Measurements from ENCODE around the gene NMUR1.

NMUR1 gene

DNA sequence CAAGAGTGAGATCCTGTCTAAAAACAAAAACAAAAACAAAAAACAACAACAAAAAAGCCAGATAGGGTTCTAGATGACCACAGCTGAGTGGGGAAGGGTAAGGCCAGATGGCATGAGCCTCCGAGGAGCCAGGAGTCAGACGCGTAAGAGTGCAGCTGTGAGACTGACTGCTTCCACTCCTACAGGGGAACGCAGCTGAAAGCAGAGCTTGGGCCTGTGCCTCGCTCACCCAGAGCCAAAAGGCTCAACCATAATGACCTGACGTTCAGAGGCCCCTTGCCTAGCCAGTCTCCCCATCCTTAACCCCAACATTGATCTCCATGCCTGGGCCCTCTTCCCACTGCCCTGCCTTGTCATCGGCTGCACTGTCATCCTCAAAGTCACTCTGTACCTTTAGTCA, 39.4 kb downstream of the NMUR1 start:
- ChIA-PET POLR2A (no interaction called here), CTCF (interaction anchor here (0.6 to 0.8 kb wide), 3 partner anchors 10 to 877 kb away, joined by 3 to 4 read pairs (median 3); no protein-coding TSS in a partner anchor)
- no peaks in the 10 kb centered on the region for H3K9me3 ChIP-seq (ENCODE audit: control insufficient read depth, insufficient read depth, low read depth, low read length)
- no peaks in the 10 kb centered on the region for H3K4me1 ChIP-seq (ENCODE audit: control insufficient read depth, insufficient read depth, low read length)
- TF ChIP-seq, protein P1, sequence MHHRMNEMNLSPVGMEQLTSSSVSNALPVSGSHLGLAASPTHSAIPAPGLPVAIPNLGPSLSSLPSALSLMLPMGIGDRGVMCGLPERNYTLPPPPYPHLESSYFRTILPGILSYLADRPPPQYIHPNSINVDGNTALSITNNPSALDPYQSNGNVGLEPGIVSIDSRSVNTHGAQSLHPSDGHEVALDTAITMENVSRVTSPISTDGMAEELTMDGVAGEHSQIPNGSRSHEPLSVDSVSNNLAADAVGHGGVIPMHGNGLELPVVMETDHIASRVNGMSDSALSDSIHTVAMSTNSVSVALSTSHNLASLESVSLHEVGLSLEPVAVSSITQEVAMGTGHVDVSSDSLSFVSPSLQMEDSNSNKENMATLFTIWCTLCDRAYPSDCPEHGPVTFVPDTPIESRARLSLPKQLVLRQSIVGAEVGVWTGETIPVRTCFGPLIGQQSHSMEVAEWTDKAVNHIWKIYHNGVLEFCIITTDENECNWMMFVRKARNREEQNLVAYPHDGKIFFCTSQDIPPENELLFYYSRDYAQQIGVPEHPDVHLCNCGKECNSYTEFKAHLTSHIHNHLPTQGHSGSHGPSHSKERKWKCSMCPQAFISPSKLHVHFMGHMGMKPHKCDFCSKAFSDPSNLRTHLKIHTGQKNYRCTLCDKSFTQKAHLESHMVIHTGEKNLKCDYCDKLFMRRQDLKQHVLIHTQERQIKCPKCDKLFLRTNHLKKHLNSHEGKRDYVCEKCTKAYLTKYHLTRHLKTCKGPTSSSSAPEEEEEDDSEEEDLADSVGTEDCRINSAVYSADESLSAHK (tag by site-specific recombination; IDR thresholded peaks at IDR 0.05), result no peak
- TF ChIP-seq FEZF1 (tag by site-specific recombination; IDR thresholded peaks at IDR 0.05) (no peak), ZNF621 (tag by site-specific recombination; IDR thresholded peaks at IDR 0.05) (no peak), SCRT2 (tag by site-specific recombination; IDR thresholded peaks at IDR 0.05) (no peak), KLF7 (tag by site-specific recombination; IDR thresholded peaks at IDR 0.05; ENCODE audit: borderline replicate concordance) (no peak), ZSCAN16 (tag by site-specific recombination; IDR thresholded peaks at IDR 0.05) (no peak), ZNF19 (tag by site-specific recombination; IDR thresholded peaks at IDR 0.05; ENCODE audit: low read depth) (no peak), ZNF544 (tag by site-specific recombination; IDR thresholded peaks at IDR 0.05) (no peak), ZNF211 (tag by site-specific recombination; IDR thresholded peaks at IDR 0.05; ENCODE audit: low read depth) (no peak), ZNF510 (tag by site-specific recombination; IDR thresholded peaks at IDR 0.05; ENCODE audit: insufficient replicate concordance) (no peak), ZNF202 (tag by site-specific recombination; IDR thresholded peaks at IDR 0.05; ENCODE audit: borderline replicate concordance) (no peak), ZNF610 (tag by site-specific recombination; IDR thresholded peaks at IDR 0.05; ENCODE audit: borderline replicate concordance) (no peak)
- TF ChIP-seq, protein P2, sequence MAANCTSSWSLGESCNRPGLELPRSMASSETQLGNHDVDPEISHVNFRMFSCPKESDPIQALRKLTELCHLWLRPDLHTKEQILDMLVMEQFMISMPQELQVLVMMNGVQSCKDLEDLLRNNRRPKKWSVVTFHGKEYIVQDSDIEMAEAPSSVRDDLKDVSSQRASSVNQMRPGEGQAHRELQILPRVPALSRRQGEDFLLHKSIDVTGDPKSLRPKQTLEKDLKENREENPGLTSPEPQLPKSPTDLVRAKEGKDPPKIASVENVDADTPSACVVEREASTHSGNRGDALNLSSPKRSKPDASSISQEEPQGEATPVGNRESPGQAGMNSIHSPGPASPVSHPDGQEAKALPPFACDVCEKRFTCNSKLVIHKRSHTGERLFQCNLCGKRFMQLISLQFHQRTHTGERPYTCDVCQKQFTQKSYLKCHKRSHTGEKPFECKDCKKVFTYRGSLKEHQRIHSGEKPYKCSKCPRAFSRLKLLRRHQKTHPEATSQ (tag by site-specific recombination; IDR thresholded peaks at IDR 0.05), result no peak
- TF ChIP-seq, protein P3, sequence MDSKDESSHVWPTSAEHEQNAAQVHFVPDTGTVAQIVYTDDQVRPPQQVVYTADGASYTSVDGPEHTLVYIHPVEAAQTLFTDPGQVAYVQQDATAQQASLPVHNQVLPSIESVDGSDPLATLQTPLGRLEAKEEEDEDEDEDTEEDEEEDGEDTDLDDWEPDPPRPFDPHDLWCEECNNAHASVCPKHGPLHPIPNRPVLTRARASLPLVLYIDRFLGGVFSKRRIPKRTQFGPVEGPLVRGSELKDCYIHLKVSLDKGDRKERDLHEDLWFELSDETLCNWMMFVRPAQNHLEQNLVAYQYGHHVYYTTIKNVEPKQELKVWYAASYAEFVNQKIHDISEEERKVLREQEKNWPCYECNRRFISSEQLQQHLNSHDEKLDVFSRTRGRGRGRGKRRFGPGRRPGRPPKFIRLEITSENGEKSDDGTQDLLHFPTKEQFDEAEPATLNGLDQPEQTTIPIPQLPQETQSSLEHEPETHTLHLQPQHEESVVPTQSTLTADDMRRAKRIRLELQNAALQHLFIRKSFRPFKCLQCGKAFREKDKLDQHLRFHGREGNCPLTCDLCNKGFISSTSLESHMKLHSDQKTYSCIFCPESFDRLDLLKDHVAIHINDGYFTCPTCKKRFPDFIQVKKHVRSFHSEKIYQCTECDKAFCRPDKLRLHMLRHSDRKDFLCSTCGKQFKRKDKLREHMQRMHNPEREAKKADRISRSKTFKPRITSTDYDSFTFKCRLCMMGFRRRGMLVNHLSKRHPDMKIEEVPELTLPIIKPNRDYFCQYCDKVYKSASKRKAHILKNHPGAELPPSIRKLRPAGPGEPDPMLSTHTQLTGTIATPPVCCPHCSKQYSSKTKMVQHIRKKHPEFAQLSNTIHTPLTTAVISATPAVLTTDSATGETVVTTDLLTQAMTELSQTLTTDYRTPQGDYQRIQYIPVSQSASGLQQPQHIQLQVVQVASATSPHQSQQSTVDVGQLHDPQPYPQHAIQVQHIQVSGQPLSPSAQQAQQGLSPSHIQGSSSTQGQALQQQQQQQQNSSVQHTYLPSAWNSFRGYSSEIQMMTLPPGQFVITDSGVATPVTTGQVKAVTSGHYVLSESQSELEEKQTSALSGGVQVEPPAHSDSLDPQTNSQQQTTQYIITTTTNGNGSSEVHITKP (tag by site-specific recombination; IDR thresholded peaks at IDR 0.05), result no peak
- H3K36me3 ChIP-seq (ENCODE audit: control insufficient read depth in 2 of 2, insufficient read depth in 1 of 2, low read length in 2 of 2), result no peaks in the 10 kb centered on the region
- H3K27ac ChIP-seq (ENCODE audit: extremely low read depth, low read depth, low read length), result no peak overlapping the region
- no peak overlapping the region for H3K4me3 ChIP-seq (ENCODE audit: low read depth, low read length)

DNA sequence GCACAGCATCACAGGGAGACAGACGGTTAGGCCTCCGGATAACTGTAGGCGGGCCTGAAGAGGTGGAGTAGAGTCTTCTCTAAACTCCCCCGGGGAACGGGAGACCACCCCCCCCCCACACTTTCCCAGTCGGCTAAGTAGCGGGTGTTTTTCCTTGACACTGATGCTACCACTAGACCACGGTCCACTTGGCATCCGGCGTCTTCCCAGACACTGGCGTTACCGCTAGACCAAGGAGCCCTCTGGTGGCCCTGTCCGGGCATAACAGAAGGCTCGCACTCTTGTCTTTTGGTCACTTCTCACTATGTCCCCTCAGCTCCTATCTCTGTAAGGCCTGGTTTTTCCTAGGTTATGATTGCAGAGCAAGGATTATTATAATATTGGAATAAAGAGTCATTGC, 40.3 kb downstream of the NMUR1 start:
- no peak overlapping the region for H3K4me3 ChIP-seq (ENCODE audit: low read depth, low read length)
- H3K9me3 ChIP-seq (ENCODE audit: control insufficient read depth, insufficient read depth, low read depth, low read length), result no peaks in the 10 kb centered on the region
- no peaks in the 10 kb centered on the region for H3K36me3 ChIP-seq (ENCODE audit: control insufficient read depth in 2 of 2, insufficient read depth in 1 of 2, low read length in 2 of 2)
- ChIA-PET POLR2A (no interaction called here), CTCF (interaction anchor here (0.7 to 1.4 kb wide), 4 partner anchors 8 to 878 kb away, joined by 3 to 4 read pairs (median 3); no protein-coding TSS in a partner anchor)
- no peak overlapping the region for H3K27ac ChIP-seq (ENCODE audit: extremely low read depth, low read depth, low read length)
- no peaks in the 10 kb centered on the region for H3K4me1 ChIP-seq (ENCODE audit: control insufficient read depth, insufficient read depth, low read length)
- TF ChIP-seq ZNF830 (tag by site-specific recombination; IDR thresholded peaks at IDR 0.05; ENCODE audit: low read depth) (no peak), ZNF214 (tag by site-specific recombination; IDR thresholded peaks at IDR 0.05; ENCODE audit: borderline replicate concordance) (no peak), GLI4 (tag by site-specific recombination; IDR thresholded peaks at IDR 0.05) (no peak), KLF10 (tag by site-specific recombination; IDR thresholded peaks at IDR 0.05) (no peak)
- TF ChIP-seq, protein P4, sequence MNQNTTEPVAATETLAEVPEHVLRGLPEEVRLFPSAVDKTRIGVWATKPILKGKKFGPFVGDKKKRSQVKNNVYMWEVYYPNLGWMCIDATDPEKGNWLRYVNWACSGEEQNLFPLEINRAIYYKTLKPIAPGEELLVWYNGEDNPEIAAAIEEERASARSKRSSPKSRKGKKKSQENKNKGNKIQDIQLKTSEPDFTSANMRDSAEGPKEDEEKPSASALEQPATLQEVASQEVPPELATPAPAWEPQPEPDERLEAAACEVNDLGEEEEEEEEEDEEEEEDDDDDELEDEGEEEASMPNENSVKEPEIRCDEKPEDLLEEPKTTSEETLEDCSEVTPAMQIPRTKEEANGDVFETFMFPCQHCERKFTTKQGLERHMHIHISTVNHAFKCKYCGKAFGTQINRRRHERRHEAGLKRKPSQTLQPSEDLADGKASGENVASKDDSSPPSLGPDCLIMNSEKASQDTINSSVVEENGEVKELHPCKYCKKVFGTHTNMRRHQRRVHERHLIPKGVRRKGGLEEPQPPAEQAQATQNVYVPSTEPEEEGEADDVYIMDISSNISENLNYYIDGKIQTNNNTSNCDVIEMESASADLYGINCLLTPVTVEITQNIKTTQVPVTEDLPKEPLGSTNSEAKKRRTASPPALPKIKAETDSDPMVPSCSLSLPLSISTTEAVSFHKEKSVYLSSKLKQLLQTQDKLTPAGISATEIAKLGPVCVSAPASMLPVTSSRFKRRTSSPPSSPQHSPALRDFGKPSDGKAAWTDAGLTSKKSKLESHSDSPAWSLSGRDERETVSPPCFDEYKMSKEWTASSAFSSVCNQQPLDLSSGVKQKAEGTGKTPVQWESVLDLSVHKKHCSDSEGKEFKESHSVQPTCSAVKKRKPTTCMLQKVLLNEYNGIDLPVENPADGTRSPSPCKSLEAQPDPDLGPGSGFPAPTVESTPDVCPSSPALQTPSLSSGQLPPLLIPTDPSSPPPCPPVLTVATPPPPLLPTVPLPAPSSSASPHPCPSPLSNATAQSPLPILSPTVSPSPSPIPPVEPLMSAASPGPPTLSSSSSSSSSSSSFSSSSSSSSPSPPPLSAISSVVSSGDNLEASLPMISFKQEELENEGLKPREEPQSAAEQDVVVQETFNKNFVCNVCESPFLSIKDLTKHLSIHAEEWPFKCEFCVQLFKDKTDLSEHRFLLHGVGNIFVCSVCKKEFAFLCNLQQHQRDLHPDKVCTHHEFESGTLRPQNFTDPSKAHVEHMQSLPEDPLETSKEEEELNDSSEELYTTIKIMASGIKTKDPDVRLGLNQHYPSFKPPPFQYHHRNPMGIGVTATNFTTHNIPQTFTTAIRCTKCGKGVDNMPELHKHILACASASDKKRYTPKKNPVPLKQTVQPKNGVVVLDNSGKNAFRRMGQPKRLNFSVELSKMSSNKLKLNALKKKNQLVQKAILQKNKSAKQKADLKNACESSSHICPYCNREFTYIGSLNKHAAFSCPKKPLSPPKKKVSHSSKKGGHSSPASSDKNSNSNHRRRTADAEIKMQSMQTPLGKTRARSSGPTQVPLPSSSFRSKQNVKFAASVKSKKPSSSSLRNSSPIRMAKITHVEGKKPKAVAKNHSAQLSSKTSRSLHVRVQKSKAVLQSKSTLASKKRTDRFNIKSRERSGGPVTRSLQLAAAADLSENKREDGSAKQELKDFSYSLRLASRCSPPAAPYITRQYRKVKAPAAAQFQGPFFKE (tag by site-specific recombination; IDR thresholded peaks at IDR 0.05; ENCODE audit: borderline replicate concordance), result no peak
- TF ChIP-seq, protein P5, sequence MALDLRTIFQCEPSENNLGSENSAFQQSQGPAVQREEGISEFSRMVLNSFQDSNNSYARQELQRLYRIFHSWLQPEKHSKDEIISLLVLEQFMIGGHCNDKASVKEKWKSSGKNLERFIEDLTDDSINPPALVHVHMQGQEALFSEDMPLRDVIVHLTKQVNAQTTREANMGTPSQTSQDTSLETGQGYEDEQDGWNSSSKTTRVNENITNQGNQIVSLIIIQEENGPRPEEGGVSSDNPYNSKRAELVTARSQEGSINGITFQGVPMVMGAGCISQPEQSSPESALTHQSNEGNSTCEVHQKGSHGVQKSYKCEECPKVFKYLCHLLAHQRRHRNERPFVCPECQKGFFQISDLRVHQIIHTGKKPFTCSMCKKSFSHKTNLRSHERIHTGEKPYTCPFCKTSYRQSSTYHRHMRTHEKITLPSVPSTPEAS (tag by site-specific recombination; IDR thresholded peaks at IDR 0.05), result no peak
